ENCODE results near the gene XCL2. TPM values are rescaled to one million over a fixed set of nuclear protein-coding genes. Genes with fewer than 3 reads are reported as not detected.

Gene XCL2
- total RNA-seq, 2 experiments from 2014 or later, result not detected

DNA sequence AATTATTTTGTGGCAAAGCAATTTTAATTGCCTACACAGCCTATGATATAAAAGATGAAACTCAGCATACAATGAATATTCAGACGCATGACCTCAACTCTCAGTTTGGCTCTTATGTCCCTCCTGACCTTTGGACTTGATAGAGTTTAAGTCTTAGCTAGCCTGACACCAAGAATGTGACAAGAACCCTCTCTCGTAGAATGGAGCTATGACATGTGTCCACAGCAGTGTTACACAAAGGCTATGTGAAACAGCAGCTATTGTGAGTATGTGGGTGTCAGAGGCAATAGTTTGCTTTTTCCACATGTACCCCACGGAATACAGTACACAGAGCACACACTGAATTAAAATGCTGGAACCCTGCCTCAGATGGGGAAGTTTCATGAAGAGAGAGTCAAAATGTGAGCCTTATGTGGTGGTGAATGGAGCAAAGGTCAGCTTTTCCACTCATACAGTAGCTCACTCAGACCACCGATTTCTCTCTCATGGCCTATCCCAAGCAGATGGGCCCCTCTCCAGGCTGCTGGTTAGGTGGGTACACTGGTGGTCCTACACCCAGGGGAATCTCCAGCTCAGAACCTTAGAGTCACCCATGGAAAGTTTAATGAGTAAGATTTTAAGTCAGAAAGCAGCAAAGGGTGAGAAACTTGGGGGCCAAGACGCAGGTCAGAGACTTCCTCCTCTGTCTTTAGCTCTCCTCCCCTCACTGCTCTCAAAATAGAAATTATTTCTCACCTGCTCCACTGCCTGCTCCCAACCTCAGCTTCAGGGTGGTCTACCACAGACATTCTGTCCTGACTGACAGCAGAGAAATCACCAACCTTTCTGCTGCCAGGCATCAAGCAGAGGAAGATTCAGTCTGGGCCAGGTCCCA is 10.1 kb upstream of the XCL2 start:
- H4K20me1 ChIP-seq (ENCODE audit: insufficient read depth, low read length), result no peaks in the 10 kb centered on the region
- POLR2A ChIA-PET, result interaction anchor here (0.6 kb wide), 1 partner anchor 149 kb away, joined by 3 read pairs; no protein-coding TSS in a partner anchor
- H3K9me2 ChIP-seq (ENCODE audit: insufficient read depth, low read length), result no peaks in the 10 kb centered on the region

DNA sequence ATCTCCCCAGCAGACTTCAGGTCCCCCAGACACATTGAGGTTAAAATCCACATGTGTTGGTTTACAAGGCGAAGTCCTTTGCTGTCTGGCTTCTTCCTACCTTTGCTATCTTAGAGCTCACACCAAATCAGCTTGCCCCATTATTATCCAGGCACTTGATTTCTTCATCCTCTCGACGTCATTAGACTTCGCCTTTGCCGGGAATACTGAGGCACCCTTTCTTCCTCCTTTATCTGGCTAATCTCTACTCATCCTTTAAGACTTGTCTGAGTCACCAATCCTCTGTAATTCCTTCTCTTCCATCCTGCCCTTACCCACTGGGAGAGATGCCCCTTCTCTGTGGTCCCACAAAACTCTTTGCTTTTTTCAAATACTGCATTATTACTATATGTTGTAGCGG is 9.2 kb upstream of the XCL2 start:
- CTCF ChIA-PET (ENCODE audit: unreplicated experiment), result no interaction called here
- Histone ChIP-seq H3K79me2 (ENCODE audit: insufficient read depth, low read depth, low read length) (no peaks in the 10 kb centered on the region), H3K9me2 (ENCODE audit: insufficient read depth, low read length) (no peaks in the 10 kb centered on the region), H3K4me3 (ENCODE audit: low read depth, low read length, poor library complexity, severe bottlenecking) (no peak overlapping the region), H3K36me3 (ENCODE audit: insufficient read depth, low read length) (no peaks in the 10 kb centered on the region), H3K4me1 (ENCODE audit: insufficient read depth, low read length, poor library complexity, severe bottlenecking) (no peaks in the 10 kb centered on the region), H3K27ac (ENCODE audit: low read depth, low read length, poor library complexity, severe bottlenecking) (no peak overlapping the region), H3K9me3 (ENCODE audit: low read length) (no peaks in the 10 kb centered on the region), H2AFZ (ENCODE audit: low read length) (no peak overlapping the region), H4K20me1 (ENCODE audit: insufficient read depth, low read length) (no peaks in the 10 kb centered on the region), H3K4me2 (ENCODE audit: low read length) (no peak overlapping the region)
- no peak for DNase-seq (ENCODE audit: low spot score)
- intact Hi-C loops (cut with micrococcal nuclease; ENCODE audit: unreplicated experiment), result no loop called here
- POLR2A ChIA-PET, result no interaction called here
- TF ChIP-seq EZH2phosphoT487 (IDR thresholded peaks at IDR 0.05; ENCODE audit: borderline replicate concordance, low read depth, low read length), result no peak
- TF ChIP-seq, protein P1, sequence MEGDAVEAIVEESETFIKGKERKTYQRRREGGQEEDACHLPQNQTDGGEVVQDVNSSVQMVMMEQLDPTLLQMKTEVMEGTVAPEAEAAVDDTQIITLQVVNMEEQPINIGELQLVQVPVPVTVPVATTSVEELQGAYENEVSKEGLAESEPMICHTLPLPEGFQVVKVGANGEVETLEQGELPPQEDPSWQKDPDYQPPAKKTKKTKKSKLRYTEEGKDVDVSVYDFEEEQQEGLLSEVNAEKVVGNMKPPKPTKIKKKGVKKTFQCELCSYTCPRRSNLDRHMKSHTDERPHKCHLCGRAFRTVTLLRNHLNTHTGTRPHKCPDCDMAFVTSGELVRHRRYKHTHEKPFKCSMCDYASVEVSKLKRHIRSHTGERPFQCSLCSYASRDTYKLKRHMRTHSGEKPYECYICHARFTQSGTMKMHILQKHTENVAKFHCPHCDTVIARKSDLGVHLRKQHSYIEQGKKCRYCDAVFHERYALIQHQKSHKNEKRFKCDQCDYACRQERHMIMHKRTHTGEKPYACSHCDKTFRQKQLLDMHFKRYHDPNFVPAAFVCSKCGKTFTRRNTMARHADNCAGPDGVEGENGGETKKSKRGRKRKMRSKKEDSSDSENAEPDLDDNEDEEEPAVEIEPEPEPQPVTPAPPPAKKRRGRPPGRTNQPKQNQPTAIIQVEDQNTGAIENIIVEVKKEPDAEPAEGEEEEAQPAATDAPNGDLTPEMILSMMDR (conservative IDR thresholded peaks at IDR 0.05; ENCODE audit: low read length), result no peak
- BruUV-seq (replicated peaks), result no TSS peak

More for the DNA sequence above, 10.1 kb upstream of the XCL2 start:
- no peak overlapping the region for H3K4me3 ChIP-seq (ENCODE audit: low read depth, low read length, poor library complexity, severe bottlenecking)
- no peaks in the 10 kb centered on the region for H3K79me2 ChIP-seq (ENCODE audit: insufficient read depth, low read depth, low read length)
- TF ChIP-seq EZH2phosphoT487 (IDR thresholded peaks at IDR 0.05; ENCODE audit: borderline replicate concordance, low read depth, low read length), result no peak
- TF ChIP-seq, protein P1 (conservative IDR thresholded peaks at IDR 0.05; ENCODE audit: low read length), result no peak
- no peaks in the 10 kb centered on the region for H3K36me3 ChIP-seq (ENCODE audit: insufficient read depth, low read length)
- no peak for DNase-seq (ENCODE audit: low spot score)
- H2AFZ ChIP-seq (ENCODE audit: low read length), result no peak overlapping the region
- intact Hi-C loops (cut with micrococcal nuclease; ENCODE audit: unreplicated experiment), result no loop called here
- H3K9me3 ChIP-seq (ENCODE audit: low read length), result no peaks in the 10 kb centered on the region
- no peak overlapping the region for H3K4me2 ChIP-seq (ENCODE audit: low read length)
- no TSS peak for BruUV-seq (replicated peaks)
- H3K4me1 ChIP-seq (ENCODE audit: insufficient read depth, low read length, poor library complexity, severe bottlenecking), result no peaks in the 10 kb centered on the region
- CTCF ChIA-PET (ENCODE audit: unreplicated experiment), result no interaction called here
- H3K27ac ChIP-seq (ENCODE audit: low read depth, low read length, poor library complexity, severe bottlenecking), result no peak overlapping the region

DNA sequence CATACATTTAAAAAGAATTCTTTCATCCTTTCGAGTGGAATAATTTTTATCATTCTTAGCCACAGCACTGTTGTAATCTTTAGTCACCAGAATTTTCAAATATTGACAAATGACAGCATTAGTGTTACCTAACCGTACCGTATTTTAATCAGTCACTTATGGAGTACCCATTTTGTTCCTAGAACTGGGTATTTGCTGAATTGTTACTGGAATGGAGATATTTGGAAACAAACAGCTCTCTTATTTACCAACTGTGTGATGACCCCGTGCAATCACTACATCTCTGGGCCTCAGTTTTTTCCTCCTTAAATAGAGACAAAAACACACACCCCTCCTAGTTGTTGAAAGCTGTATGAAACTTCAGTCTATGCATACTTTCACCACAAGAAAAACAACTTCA is 7.9 kb upstream of the XCL2 start:
- POLR2A ChIA-PET, result no interaction called here
- intact Hi-C loops (cut with micrococcal nuclease; ENCODE audit: unreplicated experiment), result no loop called here

More for the DNA sequence above, 7.9 kb upstream of the XCL2 start:
- Histone ChIP-seq H3K79me2 (ENCODE audit: insufficient read depth, low read depth, low read length) (no peaks in the 10 kb centered on the region), H3K9me3 (ENCODE audit: low read length) (no peaks in the 10 kb centered on the region), H4K20me1 (ENCODE audit: insufficient read depth, low read length) (no peaks in the 10 kb centered on the region), H3K9me2 (ENCODE audit: insufficient read depth, low read length) (no peaks in the 10 kb centered on the region), H3K27ac (ENCODE audit: low read depth, low read length, poor library complexity, severe bottlenecking) (no peak overlapping the region), H2AFZ (ENCODE audit: low read length) (no peak overlapping the region), H3K4me3 (ENCODE audit: low read depth, low read length, poor library complexity, severe bottlenecking) (no peak overlapping the region), H3K36me3 (ENCODE audit: insufficient read depth, low read length) (no peaks in the 10 kb centered on the region), H3K4me1 (ENCODE audit: insufficient read depth, low read length, poor library complexity, severe bottlenecking) (no peaks in the 10 kb centered on the region), H3K4me2 (ENCODE audit: low read length) (no peak overlapping the region)
- TF ChIP-seq, protein P1 (conservative IDR thresholded peaks at IDR 0.05; ENCODE audit: low read length), result no peak
- TF ChIP-seq EZH2phosphoT487 (IDR thresholded peaks at IDR 0.05; ENCODE audit: borderline replicate concordance, low read depth, low read length), result no peak
- BruUV-seq (replicated peaks), result no TSS peak
- DNase-seq (ENCODE audit: low spot score), result no peak
- CTCF ChIA-PET (ENCODE audit: unreplicated experiment), result no interaction called here

Measured in OCI-LY7 (cell line).